IMR-90 (cell line): Measurements from ENCODE around the gene CDK7. TPM values are rescaled to one million over a fixed set of nuclear protein-coding genes. Genes with fewer than 3 reads are reported as not detected.

Experiments used
- ATAC-seq: fragments of 200-7000 bp; cut with Tn5 transposase; 2 replicates; pipeline ENCODE4 v1.9.1; 2020; ENCODE audit warnings: low read depth, mild to moderate bottlenecking, moderate library complexity
- BruUV-seq: library from RNA; stranded (reverse); fragments of 400-500 nt; replicated peaks from 2 replicates; lab custom pipeline; 2021; lab: Mats Ljungman, UMichigan
- CTCF ChIA-PET: fragments of 300-600 bp; formaldehyde crosslinking; extraction: SDS; loops from one replicate; lab custom pipeline; 2021; ENCODE audit warnings: antibody characterized with exemption; lab: Yijun Ruan, JAX
- POLR2A ChIA-PET: fragments of 300-600 bp; sonication (Branson Sonifier 250); formaldehyde crosslinking; loops from one replicate; lab custom pipeline; 2022; ENCODE audit warnings: antibody characterized with exemption; ENCODE audit not compliant: unreplicated experiment; lab: Charles Lee
- DNase-seq: peaks from one replicate; pipeline ENCODE4 v3.0.0; 2013
- H2AFZ ChIP-seq: replicated peaks from 2 replicates; pipeline ENCODE3; 2013; ENCODE audit warnings: low read length, mild to moderate bottlenecking; ENCODE audit not compliant: poor library complexity
- H2AK5ac ChIP-seq: 2 replicates; pipeline ENCODE4 v1.6.1; 2013; ENCODE audit warnings: low read depth, low read length, inconsistent platforms
- H2AK9ac ChIP-seq: replicated peaks from 2 replicates; pipeline ENCODE3; 2013; ENCODE audit warnings: mild to moderate bottlenecking, low read depth, low read length, moderate library complexity; ENCODE audit not compliant: poor library complexity
- H2BK120ac ChIP-seq: 2 replicates; pipeline ENCODE4 v1.6.1; 2013; ENCODE audit warnings: low read depth, low read length, inconsistent platforms
- H2BK15ac ChIP-seq: 3 replicates; pipeline ENCODE4 v1.6.1; 2013; ENCODE audit warnings: low read depth, low read length, inconsistent platforms
- H2BK20ac ChIP-seq: 2 replicates; pipeline ENCODE4 v1.6.1; 2013; ENCODE audit warnings: low read depth, mild to moderate bottlenecking, inconsistent platforms, low read length, moderate library complexity
- H2BK5ac ChIP-seq: 2 replicates; pipeline ENCODE4 v1.6.1; 2013; ENCODE audit warnings: mild to moderate bottlenecking, low read depth, low read length, inconsistent platforms; ENCODE audit not compliant: poor library complexity, severe bottlenecking
- H3K14ac ChIP-seq: replicated peaks from 2 replicates; pipeline ENCODE4 v1.6.1; 2013; ENCODE audit warnings: low read depth, low read length, inconsistent platforms
- H3K18ac ChIP-seq: 2 replicates; pipeline ENCODE4 v1.6.1; 2013; ENCODE audit warnings: low read depth, low read length, control low read depth
- H3K23ac ChIP-seq: 2 replicates; pipeline ENCODE4 v1.6.1; 2013; ENCODE audit warnings: low read depth, low read length, inconsistent platforms
- H3K27ac ChIP-seq: 2 replicates; pipeline ENCODE4 v1.5.1; 2013; ENCODE audit warnings: mild to moderate bottlenecking, control low read depth, low read length; ENCODE audit not compliant: insufficient read depth
- H3K27me3 ChIP-seq: 2 replicates; pipeline ENCODE4 v1.6.1; 2013; ENCODE audit warnings: low read length; ENCODE audit not compliant: control insufficient read depth, insufficient read depth
- H3K36me3 ChIP-seq: 2 replicates; pipeline ENCODE4 v1.6.1; 2013; ENCODE audit warnings: low read length, mixed read lengths; ENCODE audit not compliant: control insufficient read depth, insufficient read depth
- H3K4ac ChIP-seq: 2 replicates; pipeline ENCODE4 v1.6.1; 2013; ENCODE audit warnings: low read depth, low read length, inconsistent platforms
- H3K4me1 ChIP-seq: 2 replicates; pipeline ENCODE4 v1.6.1; 2013; ENCODE audit warnings: low read length, mixed read lengths; ENCODE audit not compliant: control insufficient read depth, insufficient read depth
- H3K4me2 ChIP-seq: 2 replicates; pipeline ENCODE4 v1.6.1; 2013; ENCODE audit warnings: low read depth, mild to moderate bottlenecking, control low read depth, low read length, moderate library complexity
- H3K4me3 ChIP-seq: 2 replicates; pipeline ENCODE4 v1.5.1; 2013; ENCODE audit warnings: low read depth, mild to moderate bottlenecking, control low read depth, low read length, moderate library complexity; ENCODE audit not compliant: insufficient read depth
- H3K56ac ChIP-seq: 2 replicates; pipeline ENCODE4 v1.6.1; 2013; ENCODE audit warnings: low read length, inconsistent platforms; ENCODE audit not compliant: insufficient read depth; ENCODE audit errors: extremely low read depth
- H3K79me1 ChIP-seq, 2 experiments: 2 replicates each; pipeline ENCODE4 v1.6.1; 2013; ENCODE audit warnings: low read length in 2 of 2, inconsistent platforms in 1 of 2, low read depth in 1 of 2
- H3K9ac ChIP-seq: 2 replicates; pipeline ENCODE4 v1.6.1; 2013; ENCODE audit warnings: low read depth, low read length, control low read depth
- H3K9me1 ChIP-seq: 2 replicates; pipeline ENCODE4 v1.6.1; 2013; ENCODE audit warnings: low read length, inconsistent platforms; ENCODE audit not compliant: insufficient read depth
- H3K9me3 ChIP-seq: 2 replicates; pipeline ENCODE4 v1.6.1; 2013; ENCODE audit warnings: low read length; ENCODE audit not compliant: control insufficient read depth, insufficient read depth
- H4K20me1 ChIP-seq: 2 replicates; pipeline ENCODE4 v1.6.1; 2013; ENCODE audit warnings: low read length, inconsistent platforms; ENCODE audit not compliant: insufficient read depth
- H4K5ac ChIP-seq: 2 replicates; pipeline ENCODE4 v1.6.1; 2013; ENCODE audit warnings: mild to moderate bottlenecking, low read depth, low read length, control low read depth
- H4K8ac ChIP-seq, 2 experiments: 2 replicates each; pipeline ENCODE4 v1.6.1; 2013; ENCODE audit warnings: low read depth in 2 of 2, low read length in 2 of 2, control low read depth in 1 of 2, inconsistent platforms in 1 of 2
- H4K91ac ChIP-seq: 2 replicates; pipeline ENCODE4 v1.6.1; 2013; ENCODE audit warnings: low read depth, low read length, inconsistent platforms; ENCODE audit not compliant: insufficient read depth
- CHD1 ChIP-seq: IDR thresholded peaks from 2 replicates; pipeline ENCODE4 v1.6.1; 2012; ENCODE audit warnings: low read depth, low read length, improper control_type of control experiment
- ELK1 ChIP-seq: fragments of 150-350 bp; IDR thresholded peaks from 2 replicates; pipeline ENCODE4 v1.6.1; 2016; ENCODE audit warnings: low read depth, mild to moderate bottlenecking, low read length, moderate library complexity, borderline replicate concordance
- NFE2L2 ChIP-seq: fragments of 150-350 bp; IDR thresholded peaks from 2 replicates; pipeline ENCODE4 v1.6.1; 2016; ENCODE audit warnings: low read depth, mild to moderate bottlenecking, low read length
- RAD21 ChIP-seq: IDR thresholded peaks from 2 replicates; pipeline ENCODE4 v1.6.1; 2012; ENCODE audit warnings: low read length, improper control_type of control experiment
- RCOR1 ChIP-seq: IDR thresholded peaks from 2 replicates; pipeline ENCODE4 v1.6.1; 2012; ENCODE audit warnings: mild to moderate bottlenecking, low read length, improper control_type of control experiment; ENCODE audit not compliant: insufficient replicate concordance
- USF2 ChIP-seq: fragments of 150-350 bp; IDR thresholded peaks from 2 replicates; pipeline ENCODE4 v1.6.1; 2017; ENCODE audit warnings: mild to moderate bottlenecking, antibody characterized with exemption, low read length, low read depth
- WGBS, 2 experiments: methylation state at CpG; one replicate each; pipeline versions ENCODE4 v1.1.5 to v1.1.7; 2013; ENCODE audit warnings: missing lambda C conversion rate in 2 of 2; ENCODE audit not compliant: insufficient read length in 1 of 2; ENCODE audit errors: extremely low coverage in 2 of 2; 5-methylcytosine and 5-hydroxymethylcytosine counted together
- dilution Hi-C: fragments of 300-500 bp; cut with HindIII; formaldehyde crosslinking; loops from one replicate; pipeline ENCODE4 v1.14.3; 2018; ENCODE audit warnings: low sequenced_read_pairs; ENCODE audit not compliant: unreplicated experiment
- in situ Hi-C: fragments of 300-500 bp; cut with MboI; formaldehyde crosslinking; loops from 3 replicates; pipeline ENCODE4 v1.14.3; 2019; ENCODE audit warnings: low sequenced_read_pairs, inconsistent platforms, mixed read lengths
- intact Hi-C: fragments of 100-400 bp; cut with micrococcal nuclease; formaldehyde crosslinking; loops from 2 replicates; pipeline ENCODE4 v1.10.0; 2022
- polyA plus RNA-seq, 3 experiments: library from polyadenylated mRNA; depleted of rRNA; stranded (reverse); fragments of >200 nt; gene quantifications; 2 replicates each; pipeline ENCODE4 v1.2.3, GENCODE V29; 2012; ENCODE audit warnings: low replicate concordance in 1 of 3
- total RNA-seq: library from RNA; depleted of rRNA; stranded (reverse); fragments of >200 nt; gene quantifications from 2 replicates; pipeline ENCODE4 v1.2.3, GENCODE V29; 2012

The CDK7 gene
- total and polyA plus RNA-seq, 2 of the 4 experiments (the other 2 are of a cell fraction), result 59.8 to 65.6 TPM

- CTCF ChIA-PET, result no interaction called here
- no peak overlapping the region for H2AFZ ChIP-seq
These were observed 22.7 kb upstream of the CDK7 start for GRCh38 chr5:69212022-69212421.

More at GRCh38 chr5:69212022-69212421, 22.7 kb upstream of the CDK7 start:
- Histone ChIP-seq H3K9ac (no peak overlapping the region), H2BK120ac (no peak overlapping the region), H3K4ac (no peak overlapping the region), H2BK15ac (no peak overlapping the region), H4K8ac (no peak overlapping the region), H3K9me1 (no peaks in the 10 kb centered on the region), H2AK9ac (no peak overlapping the region), H4K91ac (no peak overlapping the region), H2BK20ac (no peak overlapping the region), H4K5ac (no peak overlapping the region), H3K56ac (no peak overlapping the region), H3K14ac (no peak overlapping the region), H2AK5ac (no peak overlapping the region), H3K23ac (no peak overlapping the region), H3K9me3 (no peaks in the 10 kb centered on the region), H4K20me1 (no peaks in the 10 kb centered on the region), H3K4me3 (no peak overlapping the region), H3K36me3 (no peaks in the 10 kb centered on the region), H3K18ac (no peak overlapping the region), H3K4me1 (peaks cover 6% of the 10 kb centered on the region), H3K27me3 (no peaks in the 10 kb centered on the region), H3K79me1 (no peaks in the 10 kb centered on the region), H2BK5ac (no peak overlapping the region), H3K4me2 (no peak overlapping the region), H3K27ac (no peak overlapping the region)
- WGBS, 2 experiments, result no CpG with 5 or more reads among the region's 2 CpGs
- intact Hi-C loops (no loop called here), in situ Hi-C loops (no loop called here), dilution Hi-C loops (no loop called here)
- POLR2A ChIA-PET, result no interaction called here
- DNase-seq, result no peak
- no TSS peak for BruUV-seq
- no peak for TF ChIP-seq USF2
- no peak for TF ChIP-seq CHD1
- TF ChIP-seq ELK1, result no peak
- TF ChIP-seq NFE2L2, result no peak
- TF ChIP-seq RAD21, result no peak
- TF ChIP-seq RCOR1, result no peak
- ATAC-seq, result no peak
